Gastrocnemius medialis (tissue), 4 donors: ENCODE results near the gene FAM3C. TPM values are rescaled to one million over a fixed set of nuclear protein-coding genes. Genes with fewer than 3 reads are reported as not detected.

Experiments used
- ATAC-seq, 2 donors: fragments of 150-250 bp; one replicate each; pipeline ENCODE4 v1.9.1; 2016
- DNase-seq, 2 donors: peaks; one replicate each; pipeline ENCODE4 v3.0.0-alpha.2; 2019
- H3K27ac ChIP-seq, 4 donors: fragments of 200-600 bp; sonication (generic); 1 replicate in 1 of 4; 2 replicates in 3 of 4; pipeline ENCODE4 v1.5.1; 2016 to 2018; ENCODE audit warnings: mild to moderate bottlenecking in 2 of 4, moderate library complexity in 1 of 4
- H3K27me3 ChIP-seq, 3 donors: fragments of 200-600 bp; sonication (generic) in 2 of 3; 1 replicate in 1 of 3; 2 replicates in 2 of 3; pipeline versions ENCODE4 v1.5.1 to v1.6.0; 2016 to 2019; ENCODE audit warnings: mild to moderate bottlenecking in 1 of 3, moderate library complexity in 1 of 3
- H3K36me3 ChIP-seq, 2 donors: fragments of 200-600 bp; sonication (generic) in 1 of 2; one replicate each; pipeline ENCODE4 v1.5.1; 2017 to 2018
- H3K4me1 ChIP-seq, 2 donors: fragments of 200-600 bp; sonication (generic) in 1 of 2; one replicate each; pipeline ENCODE4 v1.5.1; 2016 to 2017; ENCODE audit warnings: mild to moderate bottlenecking in 2 of 2
- H3K4me3 ChIP-seq, 4 donors: fragments of 200-600 bp; sonication (generic) in 3 of 4; 1 replicate in 1 of 4; 2 replicates in 3 of 4; pipeline ENCODE4 v1.5.1; 2016 to 2019; ENCODE audit warnings: mild to moderate bottlenecking in 2 of 4
- H3K9me3 ChIP-seq, 3 donors: fragments of 200-600 bp; sonication (generic) in 2 of 3; 1 replicate in 1 of 3; 2 replicates in 2 of 3; pipeline ENCODE4 v1.5.1; 2016 to 2019
- POLR2A ChIP-seq, 2 donors: fragments of 450-650 bp; IDR thresholded peaks; one replicate each; pipeline ENCODE4 v1.6.1; 2017; ENCODE audit warnings: antibody characterized with exemption in 2 of 2, mild to moderate bottlenecking in 2 of 2, moderate library complexity in 2 of 2
- in situ Hi-C, 4 donors: fragments of 200-750 bp; cut with MboI; loops; one replicate each; pipeline versions ENCODE4 v1.15.0 to v1.8.0; 2017; ENCODE audit warnings: low sequenced_read_pairs in 4 of 4
- intact Hi-C: fragments of 100-400 bp; cut with DNase I; formaldehyde crosslinking; loops from one replicate; pipeline ENCODE4 v1.15.1; 2023; ENCODE audit warnings: low total_unique reads
- total RNA-seq, 4 donors: library from RNA; depleted of rRNA; stranded (reverse); fragments of >200 nt; gene quantifications; one replicate each; pipeline versions ENCODE4 v1.1.0 to v1.2.3, GENCODE V29; 2016
- TF ChIP-seq, protein P1 (sequence below), 5 experiments: fragments of 450-650 bp in 3 of 5; fragments of 200-600 bp in 2 of 5; sonication (generic) in 2 of 5; IDR thresholded peaks in 4 of 5; conservative IDR thresholded peaks in 1 of 5; 1 replicate in 4 of 5; 2 replicates in 1 of 5; pipeline ENCODE4 v1.5.1; 2016 to 2019; ENCODE audit warnings: antibody characterized with exemption in 5 of 5, mild to moderate bottlenecking in 3 of 5, moderate library complexity in 3 of 5

FAM3C gene
- total RNA-seq, 4 donors from 2014 or later, result 9.7 to 17.5 (median 13.2) TPM

DNA sequence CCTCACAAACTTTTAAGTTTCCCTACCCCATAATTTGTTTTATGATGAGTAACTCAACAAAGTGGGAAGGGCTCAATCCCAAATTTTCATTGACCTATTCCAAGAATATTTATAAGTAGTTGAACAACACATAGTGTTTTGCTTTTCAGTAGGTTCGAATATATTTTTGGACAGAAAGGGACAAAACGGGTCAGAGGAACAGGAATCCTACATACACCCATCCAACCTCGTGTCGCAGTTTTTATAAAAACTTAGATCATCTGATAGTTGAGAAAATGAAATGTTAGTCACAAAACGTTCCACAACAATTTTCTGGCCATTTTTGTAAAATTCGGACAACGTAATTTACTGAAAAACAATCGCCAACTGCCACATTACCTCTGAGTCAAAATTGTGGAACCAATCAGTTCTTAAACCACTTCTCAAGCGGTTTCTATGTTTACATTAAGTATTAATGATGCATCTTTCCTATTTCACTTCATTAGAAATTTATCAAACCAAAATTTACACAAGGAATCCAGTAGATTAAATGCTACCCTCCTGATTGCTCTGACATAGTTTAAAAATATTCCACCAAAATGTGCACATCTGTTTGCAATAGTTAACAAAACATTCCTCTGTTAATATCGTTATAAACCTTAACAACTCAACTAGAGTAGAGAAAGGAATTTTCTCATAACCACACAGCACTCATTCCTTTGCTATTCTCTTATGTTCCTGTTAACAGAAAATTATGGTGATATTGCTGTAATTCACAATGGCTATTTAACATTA, 61.0 kb downstream of the FAM3C start:
- no peaks in the 10 kb centered on the region for H3K9me3 ChIP-seq
- H3K27ac ChIP-seq, result no peak overlapping the region
- ATAC-seq, result no peak
- H3K4me3 ChIP-seq, result no peak overlapping the region
- peaks cover 4 to 5% of the 10 kb centered on the region in 2 donors for H3K4me1 ChIP-seq
- no peaks in the 10 kb centered on the region for H3K36me3 ChIP-seq
- TF ChIP-seq POLR2A (IDR thresholded peaks at IDR 0.05), result no peak
- TF ChIP-seq, protein P1, sequence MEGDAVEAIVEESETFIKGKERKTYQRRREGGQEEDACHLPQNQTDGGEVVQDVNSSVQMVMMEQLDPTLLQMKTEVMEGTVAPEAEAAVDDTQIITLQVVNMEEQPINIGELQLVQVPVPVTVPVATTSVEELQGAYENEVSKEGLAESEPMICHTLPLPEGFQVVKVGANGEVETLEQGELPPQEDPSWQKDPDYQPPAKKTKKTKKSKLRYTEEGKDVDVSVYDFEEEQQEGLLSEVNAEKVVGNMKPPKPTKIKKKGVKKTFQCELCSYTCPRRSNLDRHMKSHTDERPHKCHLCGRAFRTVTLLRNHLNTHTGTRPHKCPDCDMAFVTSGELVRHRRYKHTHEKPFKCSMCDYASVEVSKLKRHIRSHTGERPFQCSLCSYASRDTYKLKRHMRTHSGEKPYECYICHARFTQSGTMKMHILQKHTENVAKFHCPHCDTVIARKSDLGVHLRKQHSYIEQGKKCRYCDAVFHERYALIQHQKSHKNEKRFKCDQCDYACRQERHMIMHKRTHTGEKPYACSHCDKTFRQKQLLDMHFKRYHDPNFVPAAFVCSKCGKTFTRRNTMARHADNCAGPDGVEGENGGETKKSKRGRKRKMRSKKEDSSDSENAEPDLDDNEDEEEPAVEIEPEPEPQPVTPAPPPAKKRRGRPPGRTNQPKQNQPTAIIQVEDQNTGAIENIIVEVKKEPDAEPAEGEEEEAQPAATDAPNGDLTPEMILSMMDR (IDR thresholded peaks at IDR 0.05 in 4 of 5, conservative IDR thresholded peaks at IDR 0.05 in 1 of 5), result no peak
- H3K27me3 ChIP-seq, result peaks cover 39 to 47% (median 40%) of the 10 kb centered on the region in 3 donors
- in situ Hi-C loops, result no loop called here
- intact Hi-C loops, result no loop called here
- no peak for DNase-seq

DNA sequence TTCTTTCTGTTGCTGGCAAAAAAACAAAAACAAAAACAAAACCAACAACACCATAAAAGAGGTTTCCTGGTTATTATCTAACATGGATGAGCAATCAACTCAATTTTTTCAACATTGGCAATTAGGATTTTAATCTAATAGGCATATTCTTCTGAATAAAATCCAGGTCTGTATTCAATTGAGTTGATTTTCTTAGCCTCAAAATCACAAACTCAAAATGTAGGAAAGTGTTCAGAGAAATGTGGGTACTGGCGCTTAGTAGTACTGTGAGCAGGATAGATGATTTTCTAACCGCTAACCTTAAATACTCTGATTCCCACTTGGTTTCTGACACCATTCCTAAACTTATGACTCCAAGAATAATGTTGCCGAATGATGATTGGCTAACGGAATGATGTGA, 61.7 kb downstream of the FAM3C start:
- Histone ChIP-seq H3K9me3 (no peaks in the 10 kb centered on the region), H3K27me3 (peaks cover 46 to 53% (median 47%) of the 10 kb centered on the region in 3 donors), H3K4me3 (no peak overlapping the region), H3K36me3 (no peaks in the 10 kb centered on the region), H3K27ac (no peak overlapping the region), H3K4me1 (peaks cover 11% of the 10 kb centered on the region in 2 donors)
- no peak for ATAC-seq
- intact Hi-C loops, result no loop called here
- TF ChIP-seq, protein P1 (IDR thresholded peaks at IDR 0.05 in 4 of 5, conservative IDR thresholded peaks at IDR 0.05 in 1 of 5), result no peak
- no peak for TF ChIP-seq POLR2A (IDR thresholded peaks at IDR 0.05)
- no peak for DNase-seq
- in situ Hi-C loops, result no loop called here

DNA sequence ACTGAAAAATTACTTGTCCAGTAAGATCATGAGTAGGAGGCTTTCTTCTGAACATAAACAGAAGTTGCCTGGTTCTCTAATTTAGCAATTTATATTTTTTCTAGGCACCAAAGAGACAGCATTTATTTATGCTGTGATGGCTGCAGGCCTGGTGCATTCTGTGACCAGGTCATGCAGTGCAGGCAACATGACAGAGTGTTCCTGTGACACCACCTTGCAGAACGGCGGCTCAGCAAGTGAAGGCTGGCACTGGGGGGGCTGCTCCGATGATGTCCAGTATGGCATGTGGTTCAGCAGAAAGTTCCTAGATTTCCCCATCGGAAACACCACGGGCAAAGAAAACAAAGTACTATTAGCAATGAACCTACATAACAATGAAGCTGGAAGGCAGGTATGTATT, 64.5 kb downstream of the FAM3C start:
- intact Hi-C loops, result no loop called here
- no peak for ATAC-seq
- in situ Hi-C loops, result no loop called here
- H3K4me1 ChIP-seq, result peaks cover 11 to 14% of the 10 kb centered on the region in 2 donors
- no peaks in the 10 kb centered on the region for H3K9me3 ChIP-seq
- H3K4me3 ChIP-seq, result no peak overlapping the region
- TF ChIP-seq, protein P1 (IDR thresholded peaks at IDR 0.05 in 4 of 5, conservative IDR thresholded peaks at IDR 0.05 in 1 of 5), result no peak
- no peak for TF ChIP-seq POLR2A (IDR thresholded peaks at IDR 0.05)
- H3K36me3 ChIP-seq, result no peaks in the 10 kb centered on the region
- no peak for DNase-seq
- peaks cover 62 to 64% (median 63%) of the 10 kb centered on the region in 3 donors for H3K27me3 ChIP-seq
- H3K27ac ChIP-seq, result no peak overlapping the region

DNA sequence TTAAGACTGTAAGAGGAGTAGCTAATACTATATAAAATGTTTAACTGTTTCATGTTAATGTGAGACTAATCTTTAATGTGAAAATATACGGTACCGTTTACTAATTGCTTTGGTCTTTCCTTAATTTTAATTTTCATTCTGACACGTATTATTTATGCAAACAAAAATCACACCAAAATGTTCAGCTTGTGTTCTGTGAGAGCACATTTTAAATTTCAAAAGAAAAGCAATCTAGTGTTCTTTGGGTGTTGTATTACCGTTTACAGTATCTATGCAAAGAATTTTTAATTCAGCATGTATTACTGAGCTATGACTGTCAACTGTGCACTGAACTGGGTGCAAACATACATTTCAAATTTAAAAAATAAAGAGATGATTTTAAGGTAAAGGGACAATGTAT, 65.1 kb downstream of the FAM3C start:
- Histone ChIP-seq H3K4me3 (no peak overlapping the region), H3K9me3 (no peaks in the 10 kb centered on the region), H3K4me1 (peaks cover 11 to 14% of the 10 kb centered on the region in 2 donors), H3K27me3 (peaks cover 62 to 64% (median 63%) of the 10 kb centered on the region in 3 donors), H3K36me3 (no peaks in the 10 kb centered on the region), H3K27ac (no peak overlapping the region)
- ATAC-seq, result no peak
- intact Hi-C loops, result no loop called here
- TF ChIP-seq, protein P1 (IDR thresholded peaks at IDR 0.05 in 4 of 5, conservative IDR thresholded peaks at IDR 0.05 in 1 of 5), result no peak
- TF ChIP-seq POLR2A (IDR thresholded peaks at IDR 0.05), result no peak
- in situ Hi-C loops, result no loop called here
- no peak for DNase-seq
